RPMI7951 (cell line): ENCODE measurements around the gene CCDC192. TPM values are rescaled to one million over a fixed set of nuclear protein-coding genes. Genes with fewer than 3 reads are reported as not detected.
"Not testable (repeated sequence)": the region's sequence is repeated elsewhere in the genome, so short reads cannot be mapped to it uniquely, and the experiment has no call there.

ENCODE experiments used
- DNase-seq: peaks from one replicate; pipeline ENCODE4 v3.0.0-alpha.2; 2012; ENCODE audit warnings: low read depth
- total RNA-seq: library from RNA; depleted of rRNA; stranded (reverse); fragments of >200 nt; shearing (Covaris generic); gene quantifications from 2 replicates; pipeline ENCODE4 v1.2.3, GENCODE V29; 2014

Gene CCDC192
- total RNA-seq, 1 experiment from 2014 or later = not detected

- DNase-seq = no peak
Observed at GRCh38 chr5:127844581-127845021, 141.4 kb downstream of the CCDC192 start.

GRCh38 chr5:127846884-127847283 lies 143.7 kb downstream of the CCDC192 start:
- DNase-seq = no peak

GRCh38 chr5:127847641-127848040 lies 144.4 kb downstream of the CCDC192 start:
- not testable (repeated sequence) for DNase-seq

GRCh38 chr5:127848098-127848497 lies 144.9 kb downstream of the CCDC192 start:
- no peak for DNase-seq

GRCh38 chr5:127849408-127849807 lies 146.2 kb downstream of the CCDC192 start:
- no peak for DNase-seq

- DNase-seq = no peak
Observed at GRCh38 chr5:127849891-127850290, 146.7 kb downstream of the CCDC192 start.

GRCh38 chr5:127851964-127852363 lies 148.8 kb downstream of the CCDC192 start:
- DNase-seq = no peak

GRCh38 chr5:127854520-127854919 lies 151.3 kb downstream of the CCDC192 start:
- DNase-seq = no peak

GRCh38 chr5:127856292-127856691 lies 153.1 kb downstream of the CCDC192 start:
- no peak for DNase-seq

- peak; percentile 27 for DNase-seq
Observed at GRCh38 chr5:127858116-127858784, 155.1 kb downstream of the CCDC192 start.

GRCh38 chr5:127860291-127860690 lies 157.1 kb downstream of the CCDC192 start:
- no peak for DNase-seq

- DNase-seq = no peak
Observed at GRCh38 chr5:127863161-127863560, 160.0 kb downstream of the CCDC192 start.

GRCh38 chr5:127863610-127864395 lies 160.6 kb downstream of the CCDC192 start:
- no peak for DNase-seq

- no peak for DNase-seq
Observed at GRCh38 chr5:127864511-127864910, 161.3 kb downstream of the CCDC192 start.

- no peak for DNase-seq
Observed at GRCh38 chr5:127865273-127865672, 162.1 kb downstream of the CCDC192 start.

GRCh38 chr5:127867022-127867783 lies 164.0 kb downstream of the CCDC192 start:
- no peak for DNase-seq

- no peak for DNase-seq
Observed at GRCh38 chr5:127870914-127871313, 167.7 kb downstream of the CCDC192 start.

- DNase-seq = peak; percentile 7
Observed at GRCh38 chr5:127871503-127872153, 168.4 kb downstream of the CCDC192 start.

- no peak for DNase-seq
Observed at GRCh38 chr5:127872494-127872893, 169.3 kb downstream of the CCDC192 start.

- DNase-seq = peak; percentile 59
Observed at GRCh38 chr5:127875235-127876021, 172.2 kb downstream of the CCDC192 start.

GRCh38 chr5:127876384-127876783 lies 173.2 kb downstream of the CCDC192 start:
- no peak for DNase-seq
